Measurements from ENCODE around the gene BZW2. TPM values are rescaled to one million over a fixed set of nuclear protein-coding genes. Genes with fewer than 3 reads are reported as not detected.
A peak's percentile ranks its signal among the peaks of the same experiment; 100 is the strongest.

The BZW2 gene
- polyA plus RNA-seq, 3 donors, result 19.0 to 45.2 (median 36.4) TPM

GRCh38 chr7:16638282-16639280 lies 7.4 kb upstream of the BZW2 start:
- peaks cover 6 to 23% of the 10 kb centered on the region in 2 donors for H3K36me3 Mint-ChIP-seq

More at GRCh38 chr7:16638282-16639280, 7.4 kb upstream of the BZW2 start:
- Mint-ChIP-seq H3K27me3 (ENCODE audit: low read depth in 3 of 3) (no peaks in the 10 kb centered on the region), H3K4me1 (peaks cover 16% of the 10 kb centered on the region), H3K9me3 (no peaks in the 10 kb centered on the region), H3K4me3 (no peak overlapping the region), H3K27ac (peak overlapping the region in 1 of 7 donors; percentile 44)
- no peak overlapping the region for H3K4me3 ChIP-seq (replicated peaks in 1 of 3; ENCODE audit: low read depth in 2 of 3, low read length in 3 of 3)
- no peak overlapping the region for H2AFZ ChIP-seq (ENCODE audit: insufficient read depth, low read depth, low read length, poor library complexity, severe bottlenecking)
- no CpG with 5 or more reads among the region's 7 CpGs for WGBS (ENCODE audit: insufficient coverage)
- H3K9me3 ChIP-seq (replicated peaks in 1 of 2; ENCODE audit: control insufficient read depth in 1 of 2, insufficient read depth in 1 of 2, low read length in 2 of 2), result no peaks in the 10 kb centered on the region
- H4K20me1 ChIP-seq (ENCODE audit: insufficient read depth, low read length), result no peaks in the 10 kb centered on the region
- no peak overlapping the region for H3K27ac ChIP-seq (ENCODE audit: low read depth in 1 of 2, low read length in 2 of 2)
- peaks cover 0 to 3% of the 10 kb centered on the region in 2 donors for H3K4me1 ChIP-seq (ENCODE audit: control insufficient read depth in 1 of 2, insufficient read depth in 2 of 2, low read length in 2 of 2)
- H3K27me3 ChIP-seq (ENCODE audit: control insufficient read depth in 2 of 2, insufficient read depth in 2 of 2, low read length in 2 of 2), result no peaks in the 10 kb centered on the region
- H3K4me2 ChIP-seq (replicated peaks; ENCODE audit: extremely low read depth, low read length, poor library complexity, severe bottlenecking), result no peak overlapping the region
- intact Hi-C loops (cut with micrococcal nuclease), result no loop called here
- no peak for DNase-seq
- H3K36me3 ChIP-seq (replicated peaks in 1 of 2; ENCODE audit: control insufficient read depth in 1 of 2, insufficient read depth in 2 of 2, low read length in 2 of 2), result peaks cover 0 to 19% of the 10 kb centered on the region in 2 donors
- H3K9ac ChIP-seq (ENCODE audit: insufficient read depth, low read length, poor library complexity, severe bottlenecking), result no peak overlapping the region
- peaks cover 23% of the 10 kb centered on the region for H3K79me2 ChIP-seq (ENCODE audit: insufficient read depth, low read length)
- no peak for TF ChIP-seq CTCF (IDR thresholded peaks at IDR 0.05)
